Skeletal muscle cell (primary cell): ENCODE data around the gene FAM219A.

ENCODE experiments used
- DNase-seq: peaks from one replicate; pipeline ENCODE4 v3.0.0-alpha.2; 2010; ENCODE audit warnings: low read depth
- H3K4me3 ChIP-seq: 2 replicates; pipeline ENCODE4 v1.5.1; 2011; ENCODE audit warnings: low read depth, mild to moderate bottlenecking, control low read depth, low read length, moderate library complexity

Gene FAM219A

GRCh38 chr9:34409154-34409553 lies 49.2 kb downstream of the FAM219A start:
- DNase-seq, result no peak
- H3K4me3 ChIP-seq, result no peak overlapping the region

GRCh38 chr9:34408173-34408572 lies 50.2 kb downstream of the FAM219A start:
- no peak overlapping the region for H3K4me3 ChIP-seq
- no peak for DNase-seq

- DNase-seq, result no peak
- H3K4me3 ChIP-seq, result no peak overlapping the region
These were observed 52.2 kb downstream of the FAM219A start for GRCh38 chr9:34406219-34406618.

- DNase-seq, result no peak
- H3K4me3 ChIP-seq, result no peak overlapping the region
These were observed 52.7 kb downstream of the FAM219A start for GRCh38 chr9:34405719-34406118.

GRCh38 chr9:34403554-34404380 lies 54.6 kb downstream of the FAM219A start:
- no peak for DNase-seq
- no peak overlapping the region for H3K4me3 ChIP-seq

GRCh38 chr9:34400686-34401602 lies 57.4 kb downstream of the FAM219A start:
- no peak overlapping the region for H3K4me3 ChIP-seq
- DNase-seq, result no peak

- DNase-seq, result no peak
- H3K4me3 ChIP-seq, result no peak overlapping the region
These were observed 58.1 kb downstream of the FAM219A start for GRCh38 chr9:34400275-34400674.

- no peak overlapping the region for H3K4me3 ChIP-seq
- no peak for DNase-seq
These were observed 58.6 kb downstream of the FAM219A start for GRCh38 chr9:34399729-34400128.

- no peak overlapping the region for H3K4me3 ChIP-seq
- DNase-seq, result no peak
These were observed 59.5 kb downstream of the FAM219A start for GRCh38 chr9:34398875-34399274.

GRCh38 chr9:34396276-34397214 lies 61.8 kb downstream of the FAM219A start:
- no peak for DNase-seq
- no peak overlapping the region for H3K4me3 ChIP-seq

GRCh38 chr9:34392511-34392910 lies 65.9 kb downstream of the FAM219A start:
- DNase-seq, result no peak

GRCh38 chr9:34387239-34387638 lies 71.1 kb downstream of the FAM219A start:
- no peak for DNase-seq
- H3K4me3 ChIP-seq, result no peak overlapping the region

More at GRCh38 chr9:34392511-34392910, 65.9 kb downstream of the FAM219A start:
- no peak overlapping the region for H3K4me3 ChIP-seq

GRCh38 chr9:34386656-34387055 lies 71.7 kb downstream of the FAM219A start:
- H3K4me3 ChIP-seq, result no peak overlapping the region
- DNase-seq, result no peak

GRCh38 chr9:34385561-34386230 lies 72.7 kb downstream of the FAM219A start:
- no peak for DNase-seq

GRCh38 chr9:34384368-34385165 lies 73.8 kb downstream of the FAM219A start:
- no peak for DNase-seq
- no peak overlapping the region for H3K4me3 ChIP-seq

More at GRCh38 chr9:34385561-34386230, 72.7 kb downstream of the FAM219A start:
- no peak overlapping the region for H3K4me3 ChIP-seq

- no peak for DNase-seq
- no peak overlapping the region for H3K4me3 ChIP-seq
These were observed 74.5 kb downstream of the FAM219A start for GRCh38 chr9:34383904-34384303.

GRCh38 chr9:34382879-34383278 lies 75.5 kb downstream of the FAM219A start:
- no peak for DNase-seq
- no peak overlapping the region for H3K4me3 ChIP-seq

GRCh38 chr9:34382054-34382453 lies 76.3 kb downstream of the FAM219A start:
- DNase-seq, result no peak
- H3K4me3 ChIP-seq, result no peak overlapping the region
